Endothelial cell of umbilical vein (primary cell): ENCODE data around the gene SUPT4H1. TPM values are rescaled to one million over a fixed set of nuclear protein-coding genes. Genes with fewer than 3 reads are reported as not detected.

Experiments used
- BruUV-seq: library from RNA; stranded (reverse); fragments of 400-500 nt; replicated peaks from 2 replicates; lab custom pipeline; 2021; lab: Mats Ljungman, UMichigan
- CTCF ChIA-PET: fragments of 300-600, 350-600 bp; sonication (Branson Sonifier 250); formaldehyde crosslinking; loops from one replicate; lab custom pipeline; 2021; ENCODE audit warnings: antibody characterized with exemption, inconsistent platforms; lab: Charles Lee
- POLR2A ChIA-PET: fragments of 300-600, 350-600 bp; sonication (Branson Sonifier 250); formaldehyde crosslinking; loops from one replicate; lab custom pipeline; 2021; ENCODE audit warnings: antibody characterized with exemption, inconsistent platforms; lab: Charles Lee
- DNase-seq: peaks from one replicate; pipeline ENCODE4 v3.0.0-alpha.2; 2011; ENCODE audit warnings: low read depth, low spot score
- FAIRE-seq: peaks from 2 replicates; lab custom pipeline; 2011; peaks lifted over from hg19 to GRCh38; lab: Jason Lieb, UNC
- H2AFZ ChIP-seq: 2 replicates; pipeline ENCODE4 v1.6.0; 2012; ENCODE audit warnings: low read depth, low read length, control low read depth, inconsistent platforms
- H3K27ac ChIP-seq: 2 replicates; pipeline ENCODE4 v1.5.1; 2011; ENCODE audit warnings: low read depth, mild to moderate bottlenecking, control low read depth, low read length, moderate library complexity; ENCODE audit not compliant: insufficient read depth
- H3K27me3 ChIP-seq, 2 experiments: 2 replicates each; pipeline versions ENCODE4 v1.6.0 to v1.6.1; 2011; ENCODE audit warnings: low read length in 2 of 2, mixed read lengths in 1 of 2; ENCODE audit not compliant: control insufficient read depth in 2 of 2, insufficient read depth in 2 of 2
- H3K36me3 ChIP-seq, 2 experiments: 2 replicates in 1 of 2; 3 replicates in 1 of 2; pipeline ENCODE4 v1.5.1; 2011; ENCODE audit warnings: low read length in 2 of 2, mild to moderate bottlenecking in 1 of 2, moderate library complexity in 1 of 2; ENCODE audit not compliant: control insufficient read depth in 2 of 2, insufficient read depth in 2 of 2; ENCODE audit errors: extremely low read depth in 1 of 2
- H3K4me1 ChIP-seq: 3 replicates; pipeline ENCODE4 v1.5.1; 2011; ENCODE audit warnings: mild to moderate bottlenecking, low read length; ENCODE audit not compliant: control insufficient read depth, insufficient read depth; ENCODE audit errors: extremely low read depth
- H3K4me2 ChIP-seq: 2 replicates; pipeline ENCODE4 v1.6.1; 2011; ENCODE audit warnings: low read length, control low read depth, mixed read lengths; ENCODE audit not compliant: insufficient read depth
- H3K4me3 ChIP-seq, 3 experiments: fragments of 200-600 bp in 1 of 3; sonication (generic), shearing (Covaris generic) in 1 of 3; replicated peaks in 1 of 3; 2 replicates each; pipeline ENCODE4 v1.5.1; 2011 to 2016; ENCODE audit warnings: control low read depth in 3 of 3, low read length in 3 of 3, mild to moderate bottlenecking in 2 of 3, inconsistent platforms in 1 of 3, low read depth in 1 of 3, moderate library complexity in 1 of 3; ENCODE audit not compliant: insufficient read depth in 1 of 3
- H3K79me2 ChIP-seq: 2 replicates; pipeline ENCODE4 v1.6.0; 2012; ENCODE audit warnings: low read length, inconsistent platforms; ENCODE audit not compliant: control insufficient read depth, insufficient read depth
- H3K9ac ChIP-seq: replicated peaks from 2 replicates; pipeline ENCODE3; 2011; ENCODE audit warnings: low read length, control low read depth; ENCODE audit not compliant: insufficient read depth; ENCODE audit errors: extremely low read depth
- H3K9me1 ChIP-seq: replicated peaks from 3 replicates; pipeline ENCODE4 v1.6.0; 2011; ENCODE audit warnings: mild to moderate bottlenecking, low read length; ENCODE audit not compliant: control insufficient read depth, insufficient read depth; ENCODE audit errors: extremely low read depth
- H3K9me3 ChIP-seq: replicated peaks from 2 replicates; pipeline ENCODE4 v1.5.1; 2012; ENCODE audit warnings: low read length, inconsistent platforms; ENCODE audit not compliant: control insufficient read depth, insufficient read depth
- H4K20me1 ChIP-seq: replicated peaks from 2 replicates; pipeline ENCODE3; 2011; ENCODE audit warnings: mild to moderate bottlenecking, low read length; ENCODE audit not compliant: control insufficient read depth, insufficient read depth; ENCODE audit errors: extremely low read depth
- EZH2 ChIP-seq: IDR thresholded peaks from 2 replicates; pipeline ENCODE4 v1.6.1; 2012; ENCODE audit warnings: borderline replicate concordance, low read depth, mild to moderate bottlenecking, moderate library complexity, low read length, inconsistent platforms; ENCODE audit not compliant: severe bottlenecking
- FOS ChIP-seq: IDR thresholded peaks from 2 replicates; pipeline ENCODE4 v1.6.1; 2011; ENCODE audit warnings: mild to moderate bottlenecking, low read length, moderate library complexity, borderline replicate concordance; ENCODE audit not compliant: insufficient read depth
- GATA2 ChIP-seq: IDR thresholded peaks from 2 replicates; pipeline ENCODE4 v1.7.0; 2011; ENCODE audit warnings: low read depth, mild to moderate bottlenecking, moderate library complexity, mixed read lengths, low read length; ENCODE audit not compliant: insufficient read length, insufficient read depth
- JUN ChIP-seq: IDR thresholded peaks from 2 replicates; pipeline ENCODE4 v1.6.1; 2011; ENCODE audit warnings: borderline replicate concordance, low read depth; ENCODE audit not compliant: insufficient read length, insufficient read depth
- MYC ChIP-seq: IDR thresholded peaks from one replicate; pipeline ENCODE4 v1.6.1; 2011; ENCODE audit warnings: mild to moderate bottlenecking, low read depth, low read length
- POLR2A ChIP-seq: IDR thresholded peaks from 2 replicates; pipeline ENCODE4 v1.6.1; 2012; ENCODE audit warnings: low read depth, mild to moderate bottlenecking, control low read depth, low read length
- POLR2AphosphoS5 ChIP-seq: IDR thresholded peaks from 2 replicates; pipeline ENCODE4 v1.6.1; 2012; ENCODE audit warnings: low read depth, mild to moderate bottlenecking, control low read depth, low read length, moderate library complexity; ENCODE audit not compliant: insufficient read depth
- dilution Hi-C: fragments of 300-500 bp; cut with MboI; formaldehyde crosslinking; loops from one replicate; pipeline ENCODE4 v1.15.0; 2019; ENCODE audit warnings: low sequenced_read_pairs; ENCODE audit not compliant: extremely low pct_ligation_motif_present
- intact Hi-C: fragments of 100-400 bp; cut with micrococcal nuclease; formaldehyde crosslinking; loops from one replicate; pipeline ENCODE4 v1.10.0; 2022
- polyA plus RNA-seq, 4 experiments: library from polyadenylated mRNA; depleted of rRNA in 3 of 4; stranded (reverse) in 3 of 4; unstranded in 1 of 4; fragments of >200 nt; gene quantifications; 2 replicates each; pipeline versions ENCODE4 v1.2.1 to v1.2.3, GENCODE V29; 2011 to 2012; ENCODE audit warnings: missing spikeins in 1 of 4
- total RNA-seq: library from RNA; stranded (reverse); gene quantifications from 2 replicates; pipeline ENCODE4 v1.2.3, GENCODE V29; 2021
- TF ChIP-seq, protein P1 (sequence below): IDR thresholded peaks from 2 replicates; pipeline ENCODE4 v1.6.1; 2011; ENCODE audit not compliant: insufficient read depth, insufficient read length
- TF ChIP-seq, protein P2 (sequence below), 2 donors: IDR thresholded peaks; 1 replicate in 1 of 2; 2 replicates in 1 of 2; pipeline ENCODE4 v1.5.1; 2011; ENCODE audit warnings: low read length in 2 of 2, mild to moderate bottlenecking in 2 of 2, moderate library complexity in 2 of 2, control low read depth in 1 of 2, inconsistent platforms in 1 of 2, low read depth in 1 of 2; ENCODE audit not compliant: insufficient read depth in 1 of 2; ENCODE audit errors: extremely low read depth in 1 of 2

SUPT4H1 gene
- total and polyA plus RNA-seq, 2 donors (not counting 3 experiments of a cell fraction or from before 2014, with no cell fraction given), result 77.5 to 154 TPM

DNA sequence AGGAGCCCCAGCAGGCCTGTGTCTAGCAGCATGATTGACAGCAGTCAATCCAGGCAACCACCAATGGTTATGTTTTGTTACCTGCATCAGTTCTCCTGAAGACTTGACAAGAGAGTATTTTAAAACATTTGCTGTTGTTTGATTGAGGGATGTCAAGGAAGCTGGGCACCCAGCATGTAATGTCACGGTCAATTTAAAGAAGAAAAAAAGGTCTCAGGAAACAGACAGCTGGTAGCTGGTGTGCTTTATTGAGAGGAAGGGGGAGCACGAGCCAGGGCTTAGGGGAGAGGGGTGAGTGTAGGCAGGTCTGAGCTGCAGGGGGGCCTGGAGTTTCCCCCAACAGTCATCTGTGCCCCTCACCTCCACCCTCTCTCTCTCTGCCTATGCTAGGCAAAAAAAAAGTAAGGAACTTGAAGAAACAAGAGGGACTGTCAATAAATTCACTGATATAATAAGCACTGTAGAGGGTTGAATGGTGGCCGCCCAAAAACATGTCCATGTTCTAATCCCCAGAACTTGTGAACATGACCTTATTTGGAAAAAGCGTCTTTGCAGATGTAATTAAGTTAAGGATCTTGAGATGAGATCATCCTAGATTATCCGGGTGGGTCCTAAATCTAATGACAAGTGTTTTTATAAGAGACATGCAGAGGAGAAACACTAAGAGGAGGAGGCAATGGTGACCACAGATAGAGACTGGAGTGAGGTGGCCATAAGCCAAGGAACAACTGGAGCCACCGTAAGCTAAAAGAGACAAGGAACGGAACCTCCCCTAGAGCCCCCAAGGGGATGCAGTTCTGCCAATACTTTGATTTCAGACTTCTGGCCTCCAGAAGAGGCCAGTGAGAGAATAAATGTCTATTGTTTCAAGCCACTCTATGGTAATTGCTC is 37.9 kb downstream of the SUPT4H1 start:
- no peak overlapping the region for H3K4me2 ChIP-seq
- ChIA-PET POLR2A (no interaction called here), CTCF (interaction anchor here (0.9 to 5.6 kb wide), 2 partner anchors 102 to 145 kb away, joined by 3 to 79 read pairs; partner anchors contain the start of gene RNF43)
- TF ChIP-seq GATA2, result no peak
- no peak for TF ChIP-seq POLR2A
- H2AFZ ChIP-seq, result no peak overlapping the region
- intact Hi-C loops, result no loop called here
- dilution Hi-C loops, result no loop called here
- DNase-seq (no peak), FAIRE-seq (no peak)
- no peaks in the 10 kb centered on the region for H3K79me2 ChIP-seq
- H3K36me3 ChIP-seq, result no peaks in the 10 kb centered on the region
- no peak overlapping the region for H3K9ac ChIP-seq
- no peaks in the 10 kb centered on the region for H3K9me1 ChIP-seq
- no peaks in the 10 kb centered on the region for H3K9me3 ChIP-seq
- H3K27me3 ChIP-seq, result no peaks in the 10 kb centered on the region
- H3K4me3 ChIP-seq, result no peak overlapping the region
- H4K20me1 ChIP-seq, result no peaks in the 10 kb centered on the region
- BruUV-seq, result no TSS peak
- no peaks in the 10 kb centered on the region for H3K4me1 ChIP-seq
- no peak overlapping the region for H3K27ac ChIP-seq

DNA sequence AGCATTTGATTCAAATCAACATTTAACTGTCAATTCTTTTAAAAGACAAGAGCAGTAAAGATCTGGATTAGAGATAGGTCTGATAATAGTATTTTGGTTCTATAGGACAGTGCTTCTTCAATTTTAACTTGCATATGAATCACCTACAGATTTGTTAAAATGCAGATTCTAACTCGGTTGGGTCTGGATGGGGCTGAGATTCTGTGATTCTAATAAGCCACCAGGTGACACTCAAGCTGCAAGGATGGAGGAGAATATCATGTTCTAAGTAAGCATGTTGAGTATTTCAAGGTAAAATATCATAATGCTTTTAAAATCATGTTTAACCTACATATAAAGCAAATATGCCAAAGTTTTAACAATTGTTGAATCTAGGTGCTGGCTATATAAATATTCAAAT is 39.2 kb downstream of the SUPT4H1 start:
- no peak overlapping the region for H3K27ac ChIP-seq
- H3K9me3 ChIP-seq, result no peaks in the 10 kb centered on the region
- intact Hi-C loops, result no loop called here
- no peaks in the 10 kb centered on the region for H3K79me2 ChIP-seq
- TF ChIP-seq MYC (no peak), JUN (no peak), FOS (no peak), POLR2A (no peak), GATA2 (no peak), EZH2 (no peak), POLR2AphosphoS5 (no peak)
- TF ChIP-seq, protein P1, sequence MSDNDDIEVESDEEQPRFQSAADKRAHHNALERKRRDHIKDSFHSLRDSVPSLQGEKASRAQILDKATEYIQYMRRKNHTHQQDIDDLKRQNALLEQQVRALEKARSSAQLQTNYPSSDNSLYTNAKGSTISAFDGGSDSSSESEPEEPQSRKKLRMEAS, result no peak
- TF ChIP-seq, protein P2, sequence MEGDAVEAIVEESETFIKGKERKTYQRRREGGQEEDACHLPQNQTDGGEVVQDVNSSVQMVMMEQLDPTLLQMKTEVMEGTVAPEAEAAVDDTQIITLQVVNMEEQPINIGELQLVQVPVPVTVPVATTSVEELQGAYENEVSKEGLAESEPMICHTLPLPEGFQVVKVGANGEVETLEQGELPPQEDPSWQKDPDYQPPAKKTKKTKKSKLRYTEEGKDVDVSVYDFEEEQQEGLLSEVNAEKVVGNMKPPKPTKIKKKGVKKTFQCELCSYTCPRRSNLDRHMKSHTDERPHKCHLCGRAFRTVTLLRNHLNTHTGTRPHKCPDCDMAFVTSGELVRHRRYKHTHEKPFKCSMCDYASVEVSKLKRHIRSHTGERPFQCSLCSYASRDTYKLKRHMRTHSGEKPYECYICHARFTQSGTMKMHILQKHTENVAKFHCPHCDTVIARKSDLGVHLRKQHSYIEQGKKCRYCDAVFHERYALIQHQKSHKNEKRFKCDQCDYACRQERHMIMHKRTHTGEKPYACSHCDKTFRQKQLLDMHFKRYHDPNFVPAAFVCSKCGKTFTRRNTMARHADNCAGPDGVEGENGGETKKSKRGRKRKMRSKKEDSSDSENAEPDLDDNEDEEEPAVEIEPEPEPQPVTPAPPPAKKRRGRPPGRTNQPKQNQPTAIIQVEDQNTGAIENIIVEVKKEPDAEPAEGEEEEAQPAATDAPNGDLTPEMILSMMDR (IDR thresholded peaks at IDR 0.05; ENCODE audit: extremely low read depth in 1 of 2, insufficient read depth in 1 of 2, low read depth in 1 of 2, low read length in 2 of 2), result no peak
- H3K36me3 ChIP-seq, result no peaks in the 10 kb centered on the region
- H4K20me1 ChIP-seq, result no peaks in the 10 kb centered on the region
- no TSS peak for BruUV-seq
- no peak overlapping the region for H3K4me3 ChIP-seq
- no peaks in the 10 kb centered on the region for H3K4me1 ChIP-seq
- POLR2A ChIA-PET, result no interaction called here
- CTCF ChIA-PET, result interaction anchor here (0.7 kb wide), 1 partner anchor 173 kb away, joined by 3 read pairs; no protein-coding TSS in a partner anchor
- no peaks in the 10 kb centered on the region for H3K27me3 ChIP-seq
- DNase-seq, result no peak
- H3K9ac ChIP-seq, result no peak overlapping the region
- dilution Hi-C loops, result no loop called here
- H3K9me1 ChIP-seq, result no peaks in the 10 kb centered on the region
- no peak overlapping the region for H3K4me2 ChIP-seq
- no peak for FAIRE-seq
- no peak overlapping the region for H2AFZ ChIP-seq
